ENCODE measurements around the gene LAMA4.

Gene LAMA4

DNA sequence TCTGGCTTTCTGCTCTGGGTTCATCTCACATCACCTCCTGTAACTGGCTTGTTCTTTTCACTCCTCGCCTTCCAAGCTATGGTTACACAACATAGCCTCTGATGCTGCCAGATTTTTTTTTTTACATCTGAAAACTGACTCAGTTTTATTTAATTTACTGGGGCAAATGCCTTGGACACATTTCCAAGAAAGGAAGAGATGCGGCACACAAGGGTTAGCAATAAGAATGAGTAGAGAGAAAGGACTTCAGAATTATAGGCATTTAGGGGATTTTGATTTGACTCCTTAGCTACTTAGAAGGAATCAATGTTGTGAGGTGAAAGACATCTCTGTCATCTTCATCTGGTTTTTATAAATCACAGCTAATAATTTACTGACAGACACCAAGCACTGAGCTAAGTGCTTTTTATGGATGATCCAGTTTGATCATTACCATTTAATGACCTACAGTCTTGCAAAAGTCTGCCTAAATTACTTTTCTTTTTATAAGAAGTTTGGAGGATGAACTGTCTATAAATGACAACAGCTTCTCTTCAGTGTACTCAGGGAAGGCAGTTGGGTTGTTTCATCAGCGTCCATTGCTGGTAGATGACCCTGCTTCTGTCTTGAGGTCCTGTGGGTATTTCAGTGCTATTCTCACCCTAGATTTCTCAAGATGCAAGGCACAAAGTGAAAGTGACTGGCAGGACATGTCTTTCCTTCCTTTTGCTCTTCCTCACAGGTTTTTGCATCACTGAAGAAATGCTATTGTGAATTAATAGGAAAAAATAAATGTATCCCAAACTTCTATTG is 31.1 kb downstream of the LAMA4 start:
- H3K4me3 ChIP-seq (ENCODE audit: low read depth, low read length): no peak overlapping the region
- TF ChIP-seq, protein P1, sequence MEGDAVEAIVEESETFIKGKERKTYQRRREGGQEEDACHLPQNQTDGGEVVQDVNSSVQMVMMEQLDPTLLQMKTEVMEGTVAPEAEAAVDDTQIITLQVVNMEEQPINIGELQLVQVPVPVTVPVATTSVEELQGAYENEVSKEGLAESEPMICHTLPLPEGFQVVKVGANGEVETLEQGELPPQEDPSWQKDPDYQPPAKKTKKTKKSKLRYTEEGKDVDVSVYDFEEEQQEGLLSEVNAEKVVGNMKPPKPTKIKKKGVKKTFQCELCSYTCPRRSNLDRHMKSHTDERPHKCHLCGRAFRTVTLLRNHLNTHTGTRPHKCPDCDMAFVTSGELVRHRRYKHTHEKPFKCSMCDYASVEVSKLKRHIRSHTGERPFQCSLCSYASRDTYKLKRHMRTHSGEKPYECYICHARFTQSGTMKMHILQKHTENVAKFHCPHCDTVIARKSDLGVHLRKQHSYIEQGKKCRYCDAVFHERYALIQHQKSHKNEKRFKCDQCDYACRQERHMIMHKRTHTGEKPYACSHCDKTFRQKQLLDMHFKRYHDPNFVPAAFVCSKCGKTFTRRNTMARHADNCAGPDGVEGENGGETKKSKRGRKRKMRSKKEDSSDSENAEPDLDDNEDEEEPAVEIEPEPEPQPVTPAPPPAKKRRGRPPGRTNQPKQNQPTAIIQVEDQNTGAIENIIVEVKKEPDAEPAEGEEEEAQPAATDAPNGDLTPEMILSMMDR (IDR thresholded peaks at IDR 0.05; ENCODE audit: borderline replicate concordance, insufficient read depth, low read depth, low read length): no peak

DNA sequence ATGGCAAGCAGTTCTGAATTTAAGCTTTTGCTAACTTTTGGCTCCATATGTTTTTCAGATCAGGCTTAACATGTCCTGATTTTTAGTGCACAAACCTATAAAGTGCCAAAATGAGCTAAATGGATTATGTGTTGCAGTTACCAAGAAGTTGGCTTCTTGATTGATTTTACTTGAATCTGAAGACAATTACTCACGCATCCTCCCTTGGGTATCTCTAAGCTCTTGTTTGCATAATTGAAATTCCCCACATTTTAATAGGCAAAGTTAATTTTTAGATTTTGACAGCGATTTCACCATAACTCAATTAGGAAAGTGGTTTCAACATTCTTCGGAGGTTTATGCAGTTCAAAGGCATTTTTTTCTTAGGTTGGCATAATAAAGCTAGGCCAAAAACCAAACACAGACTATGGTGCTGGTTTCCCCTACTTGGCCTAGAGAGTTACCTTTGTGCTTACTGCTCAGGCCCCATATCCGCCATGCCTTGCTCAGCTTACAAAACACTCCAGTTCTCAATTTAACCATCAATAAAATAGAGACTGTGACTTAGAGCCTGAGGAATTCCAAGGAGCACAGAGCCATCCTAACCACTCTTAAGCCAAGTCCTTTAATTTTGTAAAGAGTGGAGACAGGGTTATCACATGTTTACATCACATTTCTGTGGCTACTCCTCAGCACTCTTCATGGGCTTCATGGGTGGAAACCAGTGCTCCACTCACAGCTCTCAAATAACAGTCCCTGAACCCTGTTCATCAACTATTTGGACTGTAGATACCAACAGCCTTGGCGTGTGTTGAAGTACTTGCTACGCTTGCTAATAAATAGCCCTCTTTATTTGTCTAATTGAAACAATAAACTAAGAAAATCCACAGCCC is 32.1 kb downstream of the LAMA4 start:
- no peak overlapping the region for H3K4me3 ChIP-seq (ENCODE audit: low read depth, low read length)
- TF ChIP-seq, protein P1 (IDR thresholded peaks at IDR 0.05; ENCODE audit: borderline replicate concordance, insufficient read depth, low read depth, low read length): no peak

DNA sequence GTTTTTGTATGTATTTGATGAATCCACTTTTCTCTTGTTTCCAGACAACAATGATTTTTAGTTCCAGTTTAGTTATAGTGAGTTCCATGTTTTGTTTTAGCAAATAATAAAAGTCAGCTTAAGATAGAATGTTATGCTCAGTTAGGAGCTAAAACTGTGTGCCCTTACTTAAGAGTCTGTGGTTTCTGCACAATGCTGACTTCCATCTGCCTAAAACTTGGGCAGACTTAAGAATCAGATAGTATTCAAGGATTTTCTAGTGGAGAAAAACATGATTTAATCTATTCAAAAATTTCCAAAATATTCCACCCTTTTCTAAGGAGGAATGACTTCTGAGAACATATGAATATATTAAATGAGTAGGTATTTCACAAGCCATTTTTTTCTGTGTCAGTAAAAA is 32.8 kb downstream of the LAMA4 start:
- TF ChIP-seq, protein P1 (IDR thresholded peaks at IDR 0.05; ENCODE audit: borderline replicate concordance, insufficient read depth, low read depth, low read length): no peak
- H3K4me3 ChIP-seq (ENCODE audit: low read depth, low read length): no peak overlapping the region

DNA sequence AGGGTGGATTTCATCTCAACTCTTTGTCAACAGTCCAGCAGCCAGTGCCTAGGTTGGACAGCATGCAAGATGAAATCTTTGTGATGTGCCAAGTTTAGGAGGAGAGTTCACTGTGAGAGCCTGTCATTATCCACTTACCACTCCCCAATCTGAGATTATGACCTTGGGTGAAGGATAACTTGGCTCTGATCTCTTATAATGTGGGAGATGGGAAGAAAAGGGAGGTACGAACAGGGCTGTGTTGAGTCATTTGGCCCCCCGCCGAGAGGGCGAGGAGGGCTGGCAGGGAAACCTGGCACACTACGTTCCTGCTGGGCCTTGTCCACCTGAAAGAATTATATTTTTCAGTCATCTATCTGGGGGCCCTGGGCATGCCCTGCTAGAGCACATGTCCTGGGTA is 35.8 kb downstream of the LAMA4 start:
- no peak overlapping the region for H3K4me3 ChIP-seq (ENCODE audit: low read depth, low read length)
- TF ChIP-seq, protein P1 (IDR thresholded peaks at IDR 0.05; ENCODE audit: borderline replicate concordance, insufficient read depth, low read depth, low read length): no peak

DNA sequence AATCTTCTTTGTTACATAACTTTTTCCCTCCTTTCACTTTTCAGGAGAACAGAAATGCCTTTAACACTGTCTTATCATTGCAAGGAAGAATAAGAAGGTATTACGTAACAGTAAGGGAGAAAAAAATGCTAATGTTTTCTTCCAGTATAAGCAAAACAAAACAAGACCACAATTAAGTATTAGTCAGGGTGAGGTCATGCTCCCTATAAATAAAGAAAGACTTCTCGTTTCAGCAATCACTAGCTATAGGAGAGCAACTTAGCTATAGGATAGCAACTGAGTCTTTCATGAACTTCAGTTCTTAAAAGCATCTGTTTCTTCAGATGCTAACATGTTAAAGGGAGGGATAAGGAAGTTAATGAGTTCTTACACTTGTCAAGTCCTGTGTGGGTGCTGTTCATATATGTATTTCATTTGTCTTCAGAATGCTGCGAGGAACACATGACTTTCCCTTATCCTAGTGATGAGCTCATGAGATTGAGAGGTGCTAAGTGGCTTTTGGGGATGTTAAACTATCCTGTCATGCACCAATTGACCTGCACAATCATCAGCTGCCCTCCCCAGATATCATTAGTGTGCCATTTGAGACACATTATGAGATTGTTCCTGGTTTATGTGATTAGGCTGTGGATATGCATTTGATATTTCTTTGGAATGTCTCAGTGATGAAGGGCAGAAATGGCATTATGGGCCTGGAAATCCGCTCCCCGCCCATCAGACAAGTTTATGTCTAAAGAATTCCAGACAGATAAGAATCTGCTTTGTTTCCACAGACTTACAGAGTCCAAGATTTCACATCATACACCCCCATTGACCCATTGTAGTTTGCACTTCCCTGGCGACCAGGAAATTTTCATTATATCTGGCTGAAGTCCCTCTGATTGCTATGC is 37.5 kb downstream of the LAMA4 start:
- TF ChIP-seq, protein P1 (IDR thresholded peaks at IDR 0.05; ENCODE audit: borderline replicate concordance, insufficient read depth, low read depth, low read length): no peak
- H3K4me3 ChIP-seq (ENCODE audit: low read depth, low read length): no peak overlapping the region

DNA sequence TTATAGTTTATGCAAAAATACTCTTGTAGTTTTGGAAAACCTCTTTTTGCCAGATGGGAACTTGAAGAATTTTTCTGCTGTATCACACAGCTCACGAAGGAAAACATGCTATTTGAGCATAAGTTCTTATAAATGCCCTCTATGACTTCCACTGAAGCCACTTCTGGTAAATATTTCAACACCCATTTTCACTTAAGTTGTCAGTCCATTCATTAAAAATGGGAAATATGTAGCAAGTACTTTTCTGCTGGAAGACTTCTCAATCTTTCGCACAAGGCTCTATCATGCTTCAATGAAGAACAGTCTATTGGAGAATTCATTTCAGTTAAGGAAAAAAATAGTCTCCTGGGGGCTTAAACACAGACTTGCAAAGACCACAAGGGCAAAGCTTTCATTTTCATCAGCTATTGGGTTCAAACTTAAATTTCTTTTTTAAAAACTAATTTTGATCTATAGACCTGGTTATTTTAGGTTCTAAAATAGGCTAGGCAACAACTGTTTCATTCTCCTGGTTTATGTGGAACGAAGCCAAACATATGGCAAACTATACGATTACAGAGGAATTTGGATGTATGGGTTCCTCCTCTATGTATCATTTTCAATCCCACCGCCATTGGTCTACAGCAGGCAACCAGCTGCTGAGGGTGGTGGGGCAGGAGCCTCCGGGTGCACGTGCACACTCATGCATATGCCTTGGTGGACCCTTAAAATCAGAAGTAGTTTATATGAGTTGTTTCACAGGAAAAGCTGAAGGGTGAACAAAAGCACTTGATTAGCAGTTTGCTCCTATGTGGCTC is 38.7 kb downstream of the LAMA4 start:
- TF ChIP-seq, protein P1 (IDR thresholded peaks at IDR 0.05; ENCODE audit: borderline replicate concordance, insufficient read depth, low read depth, low read length): no peak

More for the DNA sequence above, 38.7 kb downstream of the LAMA4 start:
- no peak overlapping the region for H3K4me3 ChIP-seq (ENCODE audit: low read depth, low read length)

Data from GM12875 (cell line).